ENCODE results near the gene TNFAIP8L2. TPM values are rescaled to one million over a fixed set of nuclear protein-coding genes. Genes with fewer than 3 reads are reported as not detected.
A peak's percentile ranks its signal among the peaks of the same experiment; 100 is the strongest.

Gene TNFAIP8L2
- total and polyA plus RNA-seq, 2 of the 8 experiments (the other 6 are each of a cell fraction or from before 2014, with no cell fraction given), result not detected

GRCh38 chr1:151165738-151166504 lies 9.5 kb downstream of the TNFAIP8L2 start, which contains the start of the genes LYSMD1 and SCNM1 (continued):
- TF ChIP-seq RNF2 (IDR thresholded peaks at IDR 0.05; ENCODE audit: borderline replicate concordance, low read depth, low read length, missing control alignments, poor library complexity, severe bottlenecking) (no peak), GABPA (IDR thresholded peaks at IDR 0.05; ENCODE audit: borderline replicate concordance, insufficient read depth, low read length) (peak; percentile 89; the same call in 1 of the 2 replicates), SP1 (IDR thresholded peaks at IDR 0.05; ENCODE audit: low read depth, low read length) (no peak), CEBPB (IDR thresholded peaks at IDR 0.05; ENCODE audit: low read depth, low read length) (peak; percentile 55; the same call in 1 of the 2 replicates), SRF (IDR thresholded peaks at IDR 0.05; ENCODE audit: low read depth, low read length) (no peak), KDM1A (IDR thresholded peaks at IDR 0.05; ENCODE audit: borderline replicate concordance, low read length) (no peak), JUN (IDR thresholded peaks at IDR 0.05; ENCODE audit: low read depth, low read length) (no peak), SP2 (IDR thresholded peaks at IDR 0.05; ENCODE audit: low read length) (no peak), TCF12 (IDR thresholded peaks at IDR 0.05; ENCODE audit: low read depth, low read length) (no peak), EGR1 (IDR thresholded peaks at IDR 0.05; ENCODE audit: borderline replicate concordance, low read depth, low read length) (peak; percentile 93), EP300 (IDR thresholded peaks at IDR 0.05; ENCODE audit: borderline replicate concordance in 1 of 2, low read depth in 2 of 2, low read length in 2 of 2) (peak in 1 of 2 experiments; percentile 71; a peak in 1 of 3 replicates), TBP (IDR thresholded peaks at IDR 0.05; ENCODE audit: low read depth, low read length) (peak; percentile 77), SIRT6 (IDR thresholded peaks at IDR 0.05; ENCODE audit: low read length) (peak; percentile 77), TAF1 (IDR thresholded peaks at IDR 0.05; ENCODE audit: low read depth, low read length) (peak; percentile 70; the same call in 1 of the 2 replicates), GTF2F1 (IDR thresholded peaks at IDR 0.05; ENCODE audit: borderline replicate concordance, low read depth, low read length) (peak; percentile 84; the same call in 1 of the 2 replicates), CHD2 (IDR thresholded peaks at IDR 0.05; ENCODE audit: low read length) (peak; percentile 71), BCL11A (IDR thresholded peaks at IDR 0.05; ENCODE audit: low read depth in 2 of 2, low read length in 2 of 2) (no peak), POU5F1 (IDR thresholded peaks at IDR 0.05; ENCODE audit: low read depth, low read length) (no peak)
- TF ChIP-seq, protein P1, sequence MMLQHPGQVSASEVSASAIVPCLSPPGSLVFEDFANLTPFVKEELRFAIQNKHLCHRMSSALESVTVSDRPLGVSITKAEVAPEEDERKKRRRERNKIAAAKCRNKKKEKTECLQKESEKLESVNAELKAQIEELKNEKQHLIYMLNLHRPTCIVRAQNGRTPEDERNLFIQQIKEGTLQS (IDR thresholded peaks at IDR 0.05; ENCODE audit: insufficient read depth, low read depth, low read length), result 0 out of 2 replicates have a peak, but pooled peaks have one; percentile 2
- TF ChIP-seq, protein P2, sequence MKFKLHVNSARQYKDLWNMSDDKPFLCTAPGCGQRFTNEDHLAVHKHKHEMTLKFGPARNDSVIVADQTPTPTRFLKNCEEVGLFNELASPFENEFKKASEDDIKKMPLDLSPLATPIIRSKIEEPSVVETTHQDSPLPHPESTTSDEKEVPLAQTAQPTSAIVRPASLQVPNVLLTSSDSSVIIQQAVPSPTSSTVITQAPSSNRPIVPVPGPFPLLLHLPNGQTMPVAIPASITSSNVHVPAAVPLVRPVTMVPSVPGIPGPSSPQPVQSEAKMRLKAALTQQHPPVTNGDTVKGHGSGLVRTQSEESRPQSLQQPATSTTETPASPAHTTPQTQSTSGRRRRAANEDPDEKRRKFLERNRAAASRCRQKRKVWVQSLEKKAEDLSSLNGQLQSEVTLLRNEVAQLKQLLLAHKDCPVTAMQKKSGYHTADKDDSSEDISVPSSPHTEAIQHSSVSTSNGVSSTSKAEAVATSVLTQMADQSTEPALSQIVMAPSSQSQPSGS (IDR thresholded peaks at IDR 0.05; ENCODE audit: low read length), result peak; percentile 57; the same call in 1 of the 2 replicates

Measured in H1 (cell line).